NCI-H1694 (cell line): ENCODE results near the gene LRRTM4.
"Not testable (repeated sequence)": the region's sequence is repeated elsewhere in the genome, so short reads cannot be mapped to it uniquely, and the experiment has no call there.

Source experiments
- DNase-seq: peaks from one replicate; lab custom pipeline; 2025; lab: John Stamatoyannopoulos, UW

LRRTM4 gene

DNA sequence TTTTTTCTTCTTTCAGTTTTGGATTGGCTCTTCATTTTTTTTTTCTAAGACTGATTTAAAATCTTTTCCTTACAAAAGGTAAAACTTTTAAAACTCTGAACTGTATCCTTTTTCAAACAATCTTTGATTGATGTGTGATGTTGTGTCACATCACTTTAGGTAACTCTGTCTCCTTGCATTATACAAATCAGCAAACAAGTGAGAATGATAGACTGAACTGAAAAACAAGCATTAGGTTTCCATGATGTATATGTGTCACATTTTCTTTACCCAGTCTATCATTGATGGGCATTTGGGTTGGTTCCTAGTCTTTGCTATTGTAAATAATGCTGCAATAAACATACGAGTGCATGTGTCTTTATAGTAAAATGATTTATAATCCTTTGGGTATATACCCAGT is 655.7 kb downstream of the LRRTM4 start:
- no peak for DNase-seq

DNA sequence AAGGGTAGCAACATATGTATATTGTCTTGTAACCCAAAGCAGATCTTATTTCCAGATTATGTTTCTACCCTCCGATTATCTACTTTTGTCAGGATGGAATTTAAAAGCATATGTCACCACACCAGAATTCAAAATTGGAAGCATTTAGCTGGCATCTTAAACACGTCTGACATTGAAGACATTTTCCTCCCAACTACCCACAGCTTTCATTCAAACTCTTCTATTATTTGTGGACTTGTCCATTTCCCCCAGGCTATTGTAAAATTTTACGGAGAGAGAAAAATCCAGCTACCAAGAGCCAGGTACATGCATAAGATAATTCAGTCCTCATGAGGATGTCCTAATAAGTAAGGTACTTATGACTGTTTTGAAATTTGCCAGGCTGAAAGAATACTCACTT is 659.3 kb downstream of the LRRTM4 start:
- no peak for DNase-seq

DNA sequence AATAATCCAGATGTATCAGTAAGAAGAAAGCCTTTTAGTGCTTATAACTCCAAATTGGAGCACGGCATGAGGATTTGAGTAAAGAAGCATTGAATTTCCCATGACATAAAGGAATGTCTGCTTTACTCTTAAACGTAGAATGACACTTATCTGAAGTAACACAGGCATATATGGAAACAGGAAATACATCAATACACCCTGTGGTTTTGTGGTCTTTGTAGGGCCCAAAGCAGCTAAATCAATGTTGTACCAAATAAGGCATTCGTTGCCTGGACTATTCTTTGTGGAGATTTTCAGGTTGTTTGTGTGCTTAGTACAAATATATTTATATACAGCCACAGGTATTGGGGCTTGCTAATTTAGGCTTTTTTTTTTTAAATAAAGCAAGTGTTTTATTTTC is 660.5 kb downstream of the LRRTM4 start:
- DNase-seq = no peak

DNA sequence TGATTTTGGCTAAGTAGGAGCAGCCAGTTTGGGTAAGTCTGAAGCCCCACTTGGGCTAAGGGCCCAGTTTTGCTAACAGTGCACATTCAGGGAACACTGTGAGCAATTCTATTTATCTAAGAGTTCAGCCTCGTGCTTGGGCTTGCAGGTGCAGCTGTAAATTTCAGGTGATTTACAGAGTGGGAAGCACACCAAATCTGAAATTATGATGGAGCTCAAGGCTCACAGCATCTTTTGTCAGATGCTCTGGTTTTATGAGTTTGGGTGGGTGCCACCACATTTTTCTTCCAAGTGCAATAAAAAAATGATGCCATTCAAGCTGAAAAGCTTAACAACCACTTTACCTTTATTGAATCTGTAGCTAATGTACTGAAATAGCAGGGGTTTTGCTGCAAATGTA is 671.2 kb downstream of the LRRTM4 start:
- no peak for DNase-seq

DNA sequence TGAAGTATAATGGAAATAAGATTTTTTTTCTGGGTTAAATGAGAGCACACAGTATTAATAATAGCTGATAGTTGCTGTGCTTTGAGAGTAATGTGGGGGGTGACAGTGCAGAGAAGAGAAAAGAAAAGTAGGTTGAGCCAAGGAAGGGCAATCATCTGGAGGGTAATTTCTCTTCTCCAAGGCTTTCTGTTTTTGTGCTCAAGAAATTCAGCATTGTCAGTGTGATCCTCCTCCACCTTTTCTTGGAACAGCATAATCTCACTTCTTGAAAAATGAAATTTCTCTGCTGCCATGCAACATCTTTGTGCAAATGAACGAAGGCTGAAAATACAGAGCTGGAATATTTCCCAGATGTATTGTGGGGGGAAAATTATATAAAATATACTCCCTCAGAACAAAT is 673.1 kb downstream of the LRRTM4 start:
- no peak for DNase-seq

DNA sequence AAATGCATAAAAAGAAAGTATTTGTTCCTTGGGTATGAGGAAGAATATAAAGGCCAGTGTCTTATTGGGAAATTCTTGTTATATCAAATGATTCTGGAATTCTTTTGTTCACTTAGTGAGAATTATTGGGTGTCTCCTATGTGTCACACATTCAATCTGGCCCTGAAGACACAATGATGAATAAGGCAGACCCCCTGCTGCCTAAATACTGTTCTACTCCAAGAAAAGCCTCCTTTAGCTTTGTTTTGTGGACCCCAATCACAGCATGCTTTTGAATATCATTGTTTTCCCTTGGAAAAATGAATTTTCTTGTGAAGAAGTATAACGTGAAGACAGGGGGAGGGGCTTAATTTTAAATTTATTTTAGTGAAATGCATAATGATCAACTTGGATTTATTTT is 682.4 kb downstream of the LRRTM4 start:
- no peak for DNase-seq

DNA sequence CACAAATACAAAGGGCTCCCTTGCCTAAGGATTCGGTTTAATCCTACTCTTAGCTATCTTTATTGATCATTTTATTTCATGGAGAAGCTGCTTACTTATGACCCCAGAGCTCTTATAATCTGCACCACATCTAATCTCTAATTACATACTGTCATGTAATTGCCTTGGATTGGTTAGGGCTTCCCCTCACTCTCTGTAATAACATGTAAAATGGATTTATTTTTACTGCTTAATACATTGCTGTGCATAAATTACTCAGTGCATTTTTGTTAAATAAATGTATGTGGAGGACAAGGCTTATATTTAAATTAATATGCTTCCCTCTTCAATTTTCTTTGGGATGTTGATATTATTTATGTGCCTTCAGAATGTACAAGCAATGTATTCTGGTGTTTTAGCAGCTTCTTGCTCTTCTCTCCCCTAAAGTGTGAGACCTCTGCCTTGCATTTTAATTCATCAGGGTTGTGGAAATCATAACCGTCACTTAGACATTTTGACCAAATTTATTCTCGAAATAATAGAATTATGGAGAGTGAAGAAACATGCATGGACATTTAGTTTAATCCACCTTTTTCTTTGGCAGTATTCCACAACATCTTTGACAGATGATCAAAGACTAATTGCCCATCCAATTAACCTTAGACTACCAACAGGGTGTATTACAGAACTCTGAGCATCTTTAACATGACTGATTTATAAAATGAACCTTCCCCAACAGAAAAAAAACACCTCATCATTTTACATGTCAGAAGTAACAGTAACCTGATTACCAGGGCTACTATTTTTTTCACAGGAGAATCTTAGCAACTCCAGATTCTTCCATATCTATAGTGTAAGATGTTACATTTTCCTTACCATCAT is 692.6 kb downstream of the LRRTM4 start:
- DNase-seq = no peak

DNA sequence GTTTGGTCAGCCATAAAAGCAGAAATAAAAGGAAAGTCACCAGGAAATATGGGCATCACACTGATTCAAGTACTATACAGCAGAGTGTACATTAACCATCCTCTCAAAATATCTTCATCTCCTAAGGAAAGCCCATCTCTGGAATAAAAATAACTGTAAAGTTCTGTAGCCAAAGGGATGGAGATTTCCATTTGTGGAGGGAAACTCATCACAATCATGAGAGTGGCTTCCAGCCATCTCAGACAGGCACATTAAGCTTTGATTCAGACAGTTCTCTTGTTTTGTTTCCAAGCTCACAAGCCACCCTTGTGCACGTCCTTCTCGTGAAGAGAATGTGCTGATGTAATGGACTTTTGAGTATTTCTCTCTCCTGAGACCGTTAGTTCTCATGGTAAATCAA is 695.5 kb downstream of the LRRTM4 start:
- DNase-seq = no peak

DNA sequence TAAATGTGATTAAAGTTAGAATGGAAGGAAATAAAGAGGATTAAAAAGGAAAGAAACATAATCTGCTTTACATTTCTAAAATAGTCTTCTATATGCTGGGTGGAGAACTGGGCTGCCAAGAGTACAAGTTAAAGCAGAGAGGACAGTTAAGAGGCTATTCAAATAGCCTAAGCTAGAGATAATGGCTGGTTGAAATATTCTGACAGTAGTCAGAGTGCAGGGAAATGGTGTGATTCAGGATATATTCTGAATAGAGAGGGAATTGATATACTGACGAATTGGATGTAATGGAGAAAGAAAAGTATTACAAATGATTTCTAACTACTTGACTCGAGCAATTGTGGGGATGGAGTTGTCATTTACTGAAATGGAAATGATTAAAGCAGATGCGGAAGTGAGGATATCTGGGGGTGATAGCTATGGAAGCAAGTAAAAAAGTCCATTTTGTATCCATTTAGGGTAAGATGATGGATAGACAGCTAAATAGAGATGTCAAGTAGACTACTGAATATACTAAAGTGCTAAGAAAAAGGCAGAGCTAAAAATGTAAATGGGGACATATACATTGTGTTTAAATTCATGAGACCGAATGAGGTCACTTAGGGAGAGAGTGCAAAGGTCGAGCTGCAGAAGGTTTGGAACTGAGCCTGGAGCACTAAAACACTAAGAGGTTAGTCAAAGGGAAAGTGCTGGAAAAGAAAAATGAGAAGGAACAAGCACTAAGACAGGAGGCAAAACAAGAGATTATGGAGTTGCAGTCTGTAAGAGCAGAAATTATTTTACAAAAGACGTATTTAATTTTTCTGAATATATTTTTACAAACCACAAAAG is 696.8 kb downstream of the LRRTM4 start:
- no peak for DNase-seq

DNA sequence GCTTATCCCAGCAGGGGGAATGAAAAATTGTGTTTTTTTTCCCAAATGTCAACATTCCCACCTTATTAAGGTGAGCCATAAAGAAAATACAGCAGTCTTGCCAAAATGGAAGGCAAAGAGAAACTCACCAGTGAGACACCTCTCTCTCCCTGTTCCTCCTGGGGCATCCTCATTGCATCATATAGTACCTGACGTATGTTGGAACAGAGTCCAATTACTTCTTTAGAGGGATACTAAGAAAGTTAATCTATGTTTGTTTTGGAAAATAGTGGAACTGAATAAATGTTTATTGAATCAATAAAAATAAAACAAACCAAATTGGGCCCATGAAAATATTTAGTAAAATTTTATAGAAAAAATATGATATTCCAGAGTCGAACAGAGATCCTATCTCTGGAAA is 700.4 kb downstream of the LRRTM4 start:
- DNase-seq = no peak

DNA sequence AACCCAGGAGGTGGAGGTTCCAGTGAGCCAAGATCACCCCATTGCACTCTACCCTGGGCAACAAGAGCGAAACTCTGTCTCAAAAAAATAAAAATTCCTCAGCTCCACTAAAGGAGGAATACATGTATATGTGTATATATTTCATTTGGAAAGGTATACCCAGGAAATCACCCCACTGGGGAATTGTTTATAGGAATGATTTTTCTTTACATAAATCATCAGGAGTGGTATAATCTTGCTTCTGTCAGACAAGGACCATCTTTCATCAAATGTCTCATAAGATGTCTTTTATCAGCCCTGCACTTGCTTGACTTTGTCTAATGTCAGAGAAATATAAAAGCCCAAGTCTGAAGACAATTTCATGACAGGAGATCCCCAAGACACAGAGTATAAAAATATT is 709.1 kb downstream of the LRRTM4 start:
- no peak for DNase-seq

DNA sequence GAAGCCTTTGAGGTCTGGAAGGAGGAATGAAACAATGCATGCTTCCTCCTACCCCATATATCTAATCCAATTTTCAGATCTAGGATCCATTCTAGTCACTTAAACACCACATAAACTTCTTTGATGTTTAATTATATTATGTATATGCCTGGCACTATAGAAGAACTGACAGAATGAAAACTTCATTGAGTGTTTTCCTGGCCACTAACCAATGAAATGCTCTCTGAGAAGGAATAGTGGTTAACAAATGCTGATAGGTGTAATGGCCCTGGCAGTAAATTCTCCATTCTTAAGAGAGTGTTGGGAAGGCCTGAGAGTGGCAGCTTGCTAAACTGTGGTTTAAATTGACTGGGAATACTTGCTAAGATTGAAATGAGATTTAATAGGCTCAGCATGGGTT is 710.0 kb downstream of the LRRTM4 start:
- DNase-seq = no peak

DNA sequence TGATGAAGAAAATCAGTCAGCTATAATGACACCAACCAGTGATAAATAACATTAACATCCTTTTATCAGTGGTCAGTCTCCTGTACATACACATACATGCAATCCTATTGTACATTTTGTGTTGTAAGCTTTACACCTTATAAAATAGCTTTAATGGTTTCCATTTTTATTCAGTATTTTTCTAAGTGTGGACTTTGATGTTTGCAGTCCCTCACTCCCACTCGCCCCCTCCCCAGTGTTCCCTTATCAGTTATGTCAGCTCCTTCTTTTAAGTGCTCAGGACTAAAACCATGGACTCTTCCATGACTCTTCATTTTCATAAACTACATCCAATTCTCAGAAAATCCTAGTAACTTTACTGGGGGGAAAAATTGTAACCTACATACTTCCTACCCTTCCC is 713.0 kb downstream of the LRRTM4 start:
- no peak for DNase-seq

DNA sequence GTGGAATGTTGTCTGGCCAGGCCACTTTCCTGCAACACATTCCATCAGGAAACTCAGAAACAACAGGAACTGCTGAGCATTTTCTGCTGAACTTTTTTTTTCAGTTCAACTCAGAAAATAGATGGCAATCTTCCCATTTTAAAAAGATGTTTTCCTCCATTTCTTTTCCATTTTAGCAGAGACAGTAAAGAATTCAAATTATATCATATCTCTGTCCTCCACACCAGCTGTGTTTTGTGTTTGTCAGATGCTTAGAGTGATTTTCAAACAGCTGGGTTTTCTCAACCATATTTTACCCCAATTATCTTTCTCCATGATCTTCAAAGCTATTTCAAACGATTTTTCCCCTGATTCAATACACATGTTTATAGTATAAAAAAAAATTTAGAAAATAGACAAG is 713.4 kb downstream of the LRRTM4 start:
- no peak for DNase-seq

DNA sequence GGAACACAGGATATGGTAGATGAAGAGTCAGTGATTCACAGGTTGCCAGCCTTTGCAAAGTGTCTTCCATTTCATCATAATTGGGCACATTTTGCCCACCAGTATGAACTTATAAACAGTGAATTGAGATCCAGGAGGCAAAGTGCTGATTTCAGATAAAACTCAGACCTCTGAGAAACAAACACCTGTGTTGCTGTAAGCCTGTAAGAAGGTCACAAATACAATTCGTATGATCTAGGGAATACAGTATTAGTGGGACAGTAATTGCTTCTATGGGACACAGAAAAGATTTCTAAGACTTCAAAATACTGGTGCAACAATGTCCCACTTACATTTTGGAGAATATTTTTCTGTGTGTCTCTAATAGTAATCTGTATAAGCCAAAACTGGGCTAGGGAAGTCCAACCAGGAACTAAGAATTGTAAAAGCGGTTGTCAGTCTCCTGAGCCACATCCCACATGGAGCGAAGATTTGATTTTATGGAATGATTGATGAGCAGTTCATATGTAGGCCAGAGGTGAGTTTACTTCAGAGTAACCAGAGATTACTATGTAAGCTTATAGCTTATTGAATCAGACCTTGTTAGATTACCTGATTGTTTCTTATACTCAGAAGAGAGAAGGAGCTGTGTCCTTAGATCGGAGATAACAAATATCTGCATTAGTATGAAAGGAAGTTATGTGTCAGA is 728.4 kb downstream of the LRRTM4 start:
- DNase-seq = no peak

DNA sequence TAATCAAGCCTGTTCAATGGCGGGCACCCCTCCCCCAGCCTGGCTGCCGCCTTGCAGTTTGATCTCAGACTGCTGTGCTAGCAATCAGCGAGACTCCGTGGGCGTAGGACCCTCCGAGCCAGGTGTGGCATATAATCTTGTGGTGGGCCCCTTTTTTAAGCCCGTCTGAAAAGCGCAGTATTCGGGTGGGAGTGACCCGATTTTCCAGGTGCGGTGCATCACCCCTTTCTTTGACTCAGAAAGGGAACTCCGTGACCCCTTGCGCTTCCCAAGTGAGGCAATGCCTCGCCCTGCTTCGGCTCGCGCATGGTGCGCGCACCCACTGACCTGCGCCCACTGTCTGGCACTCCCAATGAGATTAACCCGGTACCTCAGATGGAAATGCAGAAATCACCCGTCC is 740.9 kb downstream of the LRRTM4 start:
- not testable (repeated sequence) for DNase-seq

DNA sequence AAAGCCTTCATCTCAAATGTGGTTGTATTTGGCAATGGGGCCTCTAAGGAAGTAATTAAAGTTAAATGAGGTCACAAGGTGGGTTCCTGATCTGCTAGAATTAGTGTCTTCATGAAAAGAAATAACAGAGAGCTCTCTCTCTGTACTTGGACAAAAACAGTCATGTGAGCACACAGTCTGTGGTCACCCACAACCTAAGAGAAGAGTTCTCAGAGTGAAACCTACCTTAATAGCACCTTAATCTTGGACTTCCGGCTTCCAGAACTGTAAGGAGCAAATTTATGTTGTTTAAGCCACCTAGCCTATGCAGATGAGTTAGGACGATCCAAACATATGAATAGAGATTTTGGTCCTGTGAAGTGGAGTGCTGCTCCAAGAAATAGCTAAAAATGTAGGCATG is 758.9 kb downstream of the LRRTM4 start:
- DNase-seq = no peak

DNA sequence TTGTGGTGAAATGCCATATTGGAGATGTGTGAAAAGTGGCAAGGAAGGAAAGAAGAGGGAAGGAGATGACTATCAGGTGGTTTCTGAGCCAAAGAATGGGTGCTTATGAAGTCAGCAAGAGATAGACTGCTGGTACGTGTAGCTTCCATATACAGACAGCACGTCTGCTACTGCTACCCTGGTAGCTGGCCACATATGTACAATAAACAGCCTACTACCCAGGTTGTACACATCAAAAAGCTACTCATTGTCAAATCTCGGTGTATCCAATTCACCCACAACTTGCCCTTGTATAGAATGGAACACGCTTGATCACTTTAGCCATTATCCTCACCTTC is 761.8 kb downstream of the LRRTM4 start:
- DNase-seq = no peak

DNA sequence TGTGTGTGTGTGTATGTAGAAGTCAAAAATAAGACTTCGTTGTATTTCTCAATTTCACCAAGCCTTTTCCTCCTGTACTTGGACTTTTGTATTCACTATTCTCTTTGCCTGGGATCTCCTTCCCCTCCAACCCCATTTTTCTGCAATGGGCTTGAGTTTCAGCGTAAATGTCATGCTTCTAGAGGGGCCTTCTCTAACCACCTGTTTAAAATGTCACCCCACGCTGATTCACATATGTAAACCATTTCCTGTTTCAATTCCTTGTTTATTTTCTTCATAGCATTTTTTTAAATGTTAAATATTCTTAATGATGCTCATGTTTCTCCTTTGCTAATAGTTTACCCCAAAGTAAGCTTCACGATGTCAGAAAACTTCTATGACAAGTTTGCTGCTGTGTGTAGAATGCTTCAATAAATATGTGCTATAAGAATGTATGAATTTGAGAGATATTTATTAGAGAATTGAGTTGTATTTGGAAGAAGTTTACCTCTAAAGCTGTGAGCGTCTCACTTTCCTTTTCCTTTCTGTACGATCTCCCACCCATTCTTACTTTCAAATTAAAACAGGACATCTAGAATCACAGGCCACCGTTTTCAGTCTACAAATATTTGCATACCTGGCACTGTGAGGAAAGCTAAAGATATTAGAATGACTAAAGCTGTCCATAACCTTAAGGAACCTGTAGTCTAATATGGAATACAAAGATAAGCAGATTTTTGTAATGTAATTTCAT is 762.4 kb downstream of the LRRTM4 start:
- DNase-seq = no peak

DNA sequence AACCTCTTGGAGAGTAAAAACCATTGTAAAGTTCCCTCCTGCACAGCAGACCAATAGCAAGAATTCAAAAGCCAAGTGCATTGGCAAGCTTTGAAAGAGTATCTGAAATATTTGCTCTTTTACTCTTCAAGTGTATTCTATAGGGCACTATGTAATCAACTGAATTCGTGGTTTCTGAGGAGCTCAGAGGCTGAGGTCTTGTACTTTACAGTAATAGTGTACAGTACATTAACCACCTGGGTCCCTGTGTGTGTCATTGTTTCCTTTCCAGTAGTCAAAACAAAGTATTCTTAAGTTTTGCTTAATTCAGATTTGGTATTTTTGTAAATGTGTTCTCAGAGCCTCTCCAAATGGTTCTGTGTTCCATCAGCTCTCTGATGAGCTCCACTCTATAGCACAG is 769.7 kb downstream of the LRRTM4 start:
- no peak for DNase-seq

DNA sequence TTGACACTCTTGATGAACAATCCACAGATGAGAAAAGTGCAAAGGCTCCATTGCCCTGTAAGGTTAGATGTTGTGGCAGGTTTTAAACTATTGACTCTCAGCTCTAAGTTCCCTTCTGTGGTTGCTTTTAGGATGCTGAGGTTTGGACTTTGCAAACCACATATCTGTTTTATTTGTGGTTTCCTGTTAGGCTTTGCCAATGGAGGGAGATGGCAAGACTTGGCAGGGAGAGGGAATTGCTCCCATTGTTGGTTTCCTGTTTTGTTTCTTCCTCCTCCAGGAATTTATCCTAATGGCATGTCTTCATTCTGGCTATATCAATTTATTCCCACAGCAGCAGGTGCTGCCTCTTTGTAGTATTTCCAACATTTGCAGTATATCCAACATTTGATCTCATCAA is 772.3 kb downstream of the LRRTM4 start:
- DNase-seq = no peak

DNA sequence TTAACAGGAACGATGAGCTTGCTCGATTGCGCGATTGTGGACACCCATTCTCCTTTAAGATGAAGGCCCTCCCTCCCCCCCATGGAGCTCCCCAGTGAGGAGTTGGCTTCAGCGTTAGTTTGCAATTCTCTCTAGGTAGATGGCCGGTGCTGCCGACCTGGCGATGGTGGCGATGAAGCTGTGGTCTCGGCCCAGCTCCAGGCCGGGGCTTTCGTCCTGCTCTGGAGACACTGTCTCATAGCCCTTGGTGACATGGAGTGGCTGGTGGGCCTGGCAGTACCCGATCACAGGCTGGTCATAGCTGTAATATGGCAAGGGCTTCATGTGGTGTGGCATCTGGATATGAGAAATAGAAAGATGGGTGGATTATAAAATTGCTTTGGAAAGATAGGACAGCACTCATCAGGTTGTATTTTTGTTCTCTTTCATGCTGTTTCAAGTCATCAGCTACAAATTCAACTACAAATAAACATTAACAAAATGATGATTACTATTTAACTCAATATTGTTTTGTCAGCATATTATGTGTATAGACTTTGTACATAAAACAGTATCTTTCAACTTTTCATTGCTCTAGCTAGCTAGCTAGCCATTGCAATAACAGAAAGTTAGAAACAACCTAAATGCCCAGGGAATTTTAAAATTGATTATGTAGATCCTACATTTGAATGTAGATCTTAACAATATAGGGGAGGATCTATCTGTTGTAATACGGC is 773.4 kb downstream of the LRRTM4 start:
- no peak for DNase-seq
